ENCODE data around the gene CAVIN1.
"Not testable (repeated sequence)": the region's sequence is repeated elsewhere in the genome, so short reads cannot be mapped to it uniquely, and the experiment has no call there.

The CAVIN1 gene

DNA sequence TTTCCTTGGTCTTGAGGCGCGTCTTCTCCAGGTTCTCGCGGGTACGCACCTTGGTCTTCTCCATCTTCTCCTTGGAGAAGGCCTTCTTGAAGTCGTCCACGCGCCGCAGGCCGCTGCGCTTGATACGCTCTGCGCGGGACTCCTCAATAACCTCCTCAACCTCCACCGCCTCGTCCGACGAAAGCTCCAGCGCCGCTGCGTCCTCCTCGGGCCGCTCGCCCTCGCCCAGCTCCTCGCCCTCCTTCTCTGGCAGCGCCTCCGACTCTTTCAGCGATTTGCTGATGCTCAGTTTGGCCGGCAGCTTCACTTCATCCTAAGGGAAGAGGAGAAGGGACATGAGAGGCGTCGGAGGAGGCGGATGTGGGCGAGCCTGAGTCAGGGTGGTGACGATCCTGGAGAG is 18.0 kb downstream of the CAVIN1 start:
- Histone ChIP-seq H3K4me3 (ENCODE audit: low read length in 2 of 2) (no peak overlapping the region), H3K9me3 (ENCODE audit: control insufficient read depth in 2 of 2, low read length in 2 of 2) (no peaks in the 10 kb centered on the region), H3K27ac (ENCODE audit: low read depth in 2 of 2, low read length in 2 of 2) (no peak overlapping the region), H3K9ac (ENCODE audit: low read depth in 1 of 2, low read length in 2 of 2) (no peak overlapping the region), H3K36me3 (ENCODE audit: control insufficient read depth in 2 of 2, insufficient read depth in 2 of 2, low read length in 2 of 2) (peaks cover 0 to 2% of the 10 kb centered on the region in 2 donors), H3K27me3 (ENCODE audit: control insufficient read depth in 2 of 2, insufficient read depth in 2 of 2, low read length in 2 of 2) (no peaks in the 10 kb centered on the region), H3K4me1 (ENCODE audit: control insufficient read depth in 2 of 2, insufficient read depth in 2 of 2, low read length in 2 of 2) (peaks cover 21 to 30% of the 10 kb centered on the region in 2 donors)

DNA sequence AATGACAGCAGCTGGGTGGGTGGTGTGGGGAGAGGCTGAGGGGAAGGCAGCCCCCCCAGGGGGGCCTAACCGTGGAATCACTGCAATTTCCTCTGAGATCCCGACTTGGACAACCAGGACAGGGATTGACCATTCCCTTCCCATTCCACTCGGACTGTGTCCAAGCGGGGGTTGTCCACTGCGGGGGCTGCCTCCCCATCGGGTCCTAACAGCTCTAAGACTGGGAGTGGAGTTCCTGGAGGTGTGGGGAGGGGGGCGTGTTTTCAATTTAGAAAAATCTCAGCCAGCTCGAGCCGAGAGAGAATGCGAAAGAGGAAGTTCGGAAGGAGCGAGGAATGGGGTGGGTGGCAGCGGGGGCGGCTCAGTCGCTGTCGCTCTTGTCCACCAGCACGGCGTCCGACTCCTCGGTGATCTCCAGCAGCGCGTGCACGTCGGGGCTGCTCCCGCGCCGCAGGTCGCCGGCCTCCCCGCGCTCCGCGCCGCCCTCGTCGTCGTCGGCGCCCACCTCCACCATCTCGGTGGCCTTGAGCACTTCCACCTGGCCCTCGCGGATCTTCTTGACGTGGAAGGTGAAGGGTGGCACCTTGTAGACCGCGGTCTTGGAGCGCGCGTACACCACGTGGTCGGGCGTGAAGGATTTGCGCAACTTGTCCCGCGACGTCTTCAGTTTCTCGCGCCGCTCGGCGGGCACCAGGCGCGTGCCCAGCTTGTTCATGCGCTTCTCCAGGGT is 18.6 kb downstream of the CAVIN1 start:
- no peak overlapping the region for H3K9ac ChIP-seq (ENCODE audit: low read depth in 1 of 2, low read length in 2 of 2)
- H3K9me3 ChIP-seq (ENCODE audit: control insufficient read depth in 2 of 2, low read length in 2 of 2): no peaks in the 10 kb centered on the region
- H3K36me3 ChIP-seq (ENCODE audit: control insufficient read depth in 2 of 2, insufficient read depth in 2 of 2, low read length in 2 of 2): peaks cover 0 to 2% of the 10 kb centered on the region in 2 donors
- H3K27ac ChIP-seq (ENCODE audit: low read depth in 2 of 2, low read length in 2 of 2): no peak overlapping the region
- H3K27me3 ChIP-seq (ENCODE audit: control insufficient read depth in 2 of 2, insufficient read depth in 2 of 2, low read length in 2 of 2): no peaks in the 10 kb centered on the region
- no peak overlapping the region for H3K4me3 ChIP-seq (ENCODE audit: low read length in 2 of 2)
- peaks cover 17 to 24% of the 10 kb centered on the region in 2 donors for H3K4me1 ChIP-seq (ENCODE audit: control insufficient read depth in 2 of 2, insufficient read depth in 2 of 2, low read length in 2 of 2)

DNA sequence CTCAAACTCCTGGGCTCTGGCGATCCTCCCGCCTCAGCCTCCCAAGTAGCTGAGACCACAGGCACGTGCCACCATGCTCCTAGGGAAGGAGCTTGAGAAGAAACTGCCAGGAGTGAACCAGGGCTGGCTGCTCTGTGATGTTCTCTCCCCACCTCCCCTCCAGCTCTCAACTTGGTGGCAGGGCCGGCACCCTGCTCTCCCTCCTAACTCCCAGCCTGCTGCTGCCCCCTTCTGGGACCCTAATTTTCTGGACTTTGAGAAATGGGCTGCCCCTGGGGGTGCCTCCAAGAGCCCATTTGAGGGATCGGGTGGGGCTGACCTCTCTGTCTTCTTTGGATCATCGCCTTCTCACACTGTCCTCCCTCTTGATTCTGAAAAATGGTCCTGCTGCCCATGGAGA is 19.9 kb downstream of the CAVIN1 start:
- Histone ChIP-seq H3K36me3 (ENCODE audit: control insufficient read depth in 2 of 2, insufficient read depth in 2 of 2, low read length in 2 of 2) (peaks cover 0 to 2% of the 10 kb centered on the region in 2 donors), H3K4me1 (ENCODE audit: control insufficient read depth in 2 of 2, insufficient read depth in 2 of 2, low read length in 2 of 2) (peaks cover 17 to 22% of the 10 kb centered on the region in 2 donors), H3K27ac (ENCODE audit: low read depth in 2 of 2, low read length in 2 of 2) (peak overlapping the region in 1 of 2 donors; percentile 56), H3K4me3 (ENCODE audit: low read length in 2 of 2) (no peak overlapping the region), H3K9me3 (ENCODE audit: control insufficient read depth in 2 of 2, low read length in 2 of 2) (no peaks in the 10 kb centered on the region), H3K27me3 (ENCODE audit: control insufficient read depth in 2 of 2, insufficient read depth in 2 of 2, low read length in 2 of 2) (no peaks in the 10 kb centered on the region), H3K9ac (ENCODE audit: low read depth in 1 of 2, low read length in 2 of 2) (peak overlapping the region in 1 of 2 donors; percentile 28)

DNA sequence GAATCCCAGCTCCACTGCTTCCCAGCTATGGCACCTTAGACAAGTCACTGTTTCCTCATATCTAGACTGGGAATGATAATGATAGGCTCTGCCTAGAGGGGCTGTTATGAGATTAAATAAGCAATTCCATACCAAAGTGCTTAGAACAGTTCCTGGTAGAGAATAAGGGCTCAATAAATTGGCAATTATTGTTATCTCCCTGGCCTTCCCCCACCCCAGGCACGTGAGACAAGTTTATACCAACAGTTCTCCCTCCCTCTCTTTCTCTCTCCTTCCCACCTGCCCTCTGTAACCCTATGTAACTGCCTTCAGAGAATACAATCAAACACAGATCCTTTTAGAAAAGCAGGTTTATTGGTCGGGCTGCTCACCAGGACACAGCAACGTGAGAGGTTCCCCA is 20.9 kb downstream of the CAVIN1 start:
- H3K9me3 ChIP-seq (ENCODE audit: control insufficient read depth in 2 of 2, low read length in 2 of 2): no peaks in the 10 kb centered on the region
- peak overlapping the region; percentile 56 to 64 for H3K27ac ChIP-seq (ENCODE audit: low read depth in 2 of 2, low read length in 2 of 2)
- H3K27me3 ChIP-seq (ENCODE audit: control insufficient read depth in 2 of 2, insufficient read depth in 2 of 2, low read length in 2 of 2): no peaks in the 10 kb centered on the region
- no peak overlapping the region for H3K4me3 ChIP-seq (ENCODE audit: low read length in 2 of 2)
- peaks cover 0 to 2% of the 10 kb centered on the region in 2 donors for H3K36me3 ChIP-seq (ENCODE audit: control insufficient read depth in 2 of 2, insufficient read depth in 2 of 2, low read length in 2 of 2)
- peaks cover 11 to 16% of the 10 kb centered on the region in 2 donors for H3K4me1 ChIP-seq (ENCODE audit: control insufficient read depth in 2 of 2, insufficient read depth in 2 of 2, low read length in 2 of 2)
- peak overlapping the region in 1 of 2 donors; percentile 28 for H3K9ac ChIP-seq (ENCODE audit: low read depth in 1 of 2, low read length in 2 of 2)

DNA sequence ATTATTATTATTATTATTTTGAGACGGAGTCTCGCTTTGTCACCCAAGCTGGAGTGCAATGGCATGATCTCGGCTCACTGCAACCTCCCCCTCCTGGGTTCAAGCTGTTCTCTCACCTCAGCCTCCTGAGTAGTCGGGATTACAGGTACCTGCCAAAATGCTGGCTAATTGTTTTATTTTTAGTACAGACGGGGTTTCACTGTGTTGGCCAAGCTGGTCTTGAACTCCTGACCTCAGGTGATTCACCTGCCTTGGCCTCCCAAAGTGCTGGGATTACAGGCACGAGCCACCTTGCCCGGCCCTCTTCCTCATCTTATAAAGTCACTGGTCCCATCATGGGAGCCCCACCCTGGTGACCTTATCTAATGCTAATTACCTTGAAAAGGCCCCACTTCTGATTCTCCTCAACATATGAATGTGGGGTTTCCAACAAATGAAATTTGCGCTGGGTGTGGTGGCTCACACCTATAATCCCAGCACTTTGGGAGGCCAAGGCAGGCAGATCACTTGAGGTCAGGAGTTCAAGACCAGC is 22.1 kb downstream of the CAVIN1 start:
- not testable (repeated sequence) for H3K27ac ChIP-seq (ENCODE audit: low read depth in 2 of 2, low read length in 2 of 2); H3K9me3 ChIP-seq (ENCODE audit: control insufficient read depth in 2 of 2, low read length in 2 of 2); H3K4me3 ChIP-seq (ENCODE audit: low read length in 2 of 2); H3K27me3 ChIP-seq (ENCODE audit: control insufficient read depth in 2 of 2, insufficient read depth in 2 of 2, low read length in 2 of 2); H3K36me3 ChIP-seq (ENCODE audit: control insufficient read depth in 2 of 2, insufficient read depth in 2 of 2, low read length in 2 of 2); H3K9ac ChIP-seq (ENCODE audit: low read depth in 1 of 2, low read length in 2 of 2)
- peaks cover 5 to 14% of the 10 kb centered on the region in 2 donors for H3K4me1 ChIP-seq (ENCODE audit: control insufficient read depth in 2 of 2, insufficient read depth in 2 of 2, low read length in 2 of 2)

DNA sequence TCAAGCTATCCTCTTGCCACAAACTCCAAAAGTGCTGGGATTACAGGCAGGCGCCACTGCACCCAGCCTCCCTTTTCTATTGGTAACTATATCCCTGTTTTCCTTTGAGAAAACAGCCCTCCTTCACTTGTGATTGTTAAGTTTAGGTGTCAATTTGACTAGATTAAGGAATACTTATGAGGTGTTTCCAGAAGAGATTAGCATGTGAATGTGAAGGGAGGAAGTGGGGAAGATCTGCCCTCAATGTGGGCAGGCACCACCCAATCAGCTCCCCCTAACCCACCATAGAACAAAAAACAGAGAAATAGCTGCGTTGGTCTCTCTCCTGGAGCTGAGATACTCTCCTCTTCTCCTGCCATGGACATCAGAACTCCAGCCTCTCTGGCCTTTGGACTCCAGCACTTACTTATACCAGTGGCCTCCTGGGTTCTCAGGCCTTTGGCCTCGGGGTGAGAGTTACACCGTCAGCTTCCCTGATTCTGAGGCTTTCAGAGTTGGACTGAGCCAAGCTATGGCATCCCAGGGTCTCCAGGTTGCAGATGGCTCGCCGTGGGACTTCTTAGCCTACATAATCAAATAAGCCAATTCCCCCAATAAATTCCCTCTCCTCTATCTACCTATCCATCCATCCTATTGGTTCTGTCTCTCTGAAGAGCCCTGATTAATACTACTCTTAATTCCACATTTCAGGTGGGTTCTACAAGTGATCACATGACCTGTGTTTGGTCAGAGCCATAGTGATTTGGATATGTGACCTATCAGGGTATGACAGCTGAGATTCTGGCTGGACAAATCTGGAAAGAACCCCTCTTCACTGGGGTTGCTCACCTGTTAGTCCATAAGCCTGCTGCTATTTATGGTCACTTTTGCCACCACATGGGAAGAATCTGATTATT is 22.9 kb downstream of the CAVIN1 start:
- Histone ChIP-seq H3K36me3 (ENCODE audit: control insufficient read depth in 2 of 2, insufficient read depth in 2 of 2, low read length in 2 of 2) (peaks cover 0 to 2% of the 10 kb centered on the region in 2 donors), H3K27me3 (ENCODE audit: control insufficient read depth in 2 of 2, insufficient read depth in 2 of 2, low read length in 2 of 2) (no peaks in the 10 kb centered on the region), H3K4me1 (ENCODE audit: control insufficient read depth in 2 of 2, insufficient read depth in 2 of 2, low read length in 2 of 2) (peaks cover 5 to 14% of the 10 kb centered on the region in 2 donors), H3K9me3 (ENCODE audit: control insufficient read depth in 2 of 2, low read length in 2 of 2) (no peaks in the 10 kb centered on the region), H3K4me3 (ENCODE audit: low read length in 2 of 2) (no peak overlapping the region), H3K27ac (ENCODE audit: low read depth in 2 of 2, low read length in 2 of 2) (no peak overlapping the region), H3K9ac (ENCODE audit: low read depth in 1 of 2, low read length in 2 of 2) (no peak overlapping the region)

DNA sequence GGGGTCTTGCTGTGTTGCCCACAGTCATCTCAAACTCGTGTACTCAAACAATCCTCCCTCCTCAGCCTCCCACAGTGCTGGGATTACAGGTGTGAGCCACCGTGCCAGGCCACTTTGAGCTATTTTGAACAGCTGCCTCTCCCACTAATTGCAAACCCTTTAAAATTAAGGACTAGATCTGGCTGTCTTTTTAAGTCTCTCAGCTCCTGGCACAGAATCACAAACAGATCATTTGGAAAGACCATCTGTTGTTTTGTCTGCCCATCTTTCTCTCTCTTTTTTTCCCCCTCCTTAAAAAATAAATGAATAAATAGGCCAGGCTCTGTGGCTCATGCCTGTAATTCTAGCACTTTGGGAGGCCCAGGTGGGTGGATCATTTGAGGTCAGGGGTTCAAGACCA is 23.9 kb downstream of the CAVIN1 start:
- H3K9ac ChIP-seq (ENCODE audit: low read depth in 1 of 2, low read length in 2 of 2): no peak overlapping the region
- peaks cover 5 to 14% of the 10 kb centered on the region in 2 donors for H3K4me1 ChIP-seq (ENCODE audit: control insufficient read depth in 2 of 2, insufficient read depth in 2 of 2, low read length in 2 of 2)
- H3K4me3 ChIP-seq (ENCODE audit: low read length in 2 of 2): no peak overlapping the region
- H3K9me3 ChIP-seq (ENCODE audit: control insufficient read depth in 2 of 2, low read length in 2 of 2): no peaks in the 10 kb centered on the region
- no peaks in the 10 kb centered on the region for H3K27me3 ChIP-seq (ENCODE audit: control insufficient read depth in 2 of 2, insufficient read depth in 2 of 2, low read length in 2 of 2)
- H3K27ac ChIP-seq (ENCODE audit: low read depth in 2 of 2, low read length in 2 of 2): no peak overlapping the region
- H3K36me3 ChIP-seq (ENCODE audit: control insufficient read depth in 2 of 2, insufficient read depth in 2 of 2, low read length in 2 of 2): no peaks in the 10 kb centered on the region

DNA sequence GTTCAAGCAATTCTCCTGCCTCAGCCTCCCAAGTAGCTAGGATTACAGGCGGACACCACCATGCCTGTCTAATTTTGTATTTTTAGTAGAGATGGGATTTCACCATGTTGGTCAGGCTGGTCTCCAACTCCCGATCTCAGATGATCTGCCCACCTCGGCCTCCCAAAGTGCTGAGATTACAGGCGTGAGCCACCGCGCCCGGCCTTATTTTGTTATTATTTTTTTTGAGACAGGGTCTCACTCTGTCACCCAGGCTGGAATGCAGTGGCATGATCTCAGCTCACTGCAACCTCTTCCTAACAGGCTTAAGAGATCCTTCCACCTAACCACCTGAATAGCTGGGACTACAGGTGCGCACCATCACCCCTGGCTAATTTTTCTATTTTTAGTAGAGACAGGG is 27.5 kb downstream of the CAVIN1 start:
- not testable (repeated sequence) for H3K4me1 ChIP-seq (ENCODE audit: control insufficient read depth in 2 of 2, insufficient read depth in 2 of 2, low read length in 2 of 2); H3K9ac ChIP-seq (ENCODE audit: low read depth in 1 of 2, low read length in 2 of 2); H3K9me3 ChIP-seq (ENCODE audit: control insufficient read depth in 2 of 2, low read length in 2 of 2); H3K4me3 ChIP-seq (ENCODE audit: low read length in 2 of 2); H3K36me3 ChIP-seq (ENCODE audit: control insufficient read depth in 2 of 2, insufficient read depth in 2 of 2, low read length in 2 of 2); H3K27ac ChIP-seq (ENCODE audit: low read depth in 2 of 2, low read length in 2 of 2); H3K27me3 ChIP-seq (ENCODE audit: control insufficient read depth in 2 of 2, insufficient read depth in 2 of 2, low read length in 2 of 2)

DNA sequence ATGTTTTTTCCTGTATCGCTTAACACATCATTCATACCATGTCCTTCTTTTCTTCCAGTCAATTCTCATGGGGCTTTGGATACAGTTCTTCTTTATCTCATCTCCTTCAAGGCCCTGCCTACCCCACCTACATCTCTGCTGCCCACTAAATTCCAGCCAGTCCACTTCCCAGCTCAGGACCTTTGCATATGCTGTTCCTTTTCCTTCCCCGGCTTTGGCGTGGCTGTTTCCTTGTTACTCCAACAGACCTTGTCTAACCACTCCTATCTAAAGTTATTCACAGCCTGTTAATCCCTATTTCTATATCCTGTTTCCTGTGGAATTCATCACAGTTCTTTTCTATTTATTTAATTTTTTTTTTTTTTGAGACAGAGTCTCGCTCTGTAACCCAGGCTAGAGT is 28.2 kb downstream of the CAVIN1 start:
- Histone ChIP-seq H3K4me1 (ENCODE audit: control insufficient read depth in 2 of 2, insufficient read depth in 2 of 2, low read length in 2 of 2) (no peaks in the 10 kb centered on the region), H3K27ac (ENCODE audit: low read depth in 2 of 2, low read length in 2 of 2) (no peak overlapping the region), H3K27me3 (ENCODE audit: control insufficient read depth in 2 of 2, insufficient read depth in 2 of 2, low read length in 2 of 2) (no peaks in the 10 kb centered on the region), H3K36me3 (ENCODE audit: control insufficient read depth in 2 of 2, insufficient read depth in 2 of 2, low read length in 2 of 2) (no peaks in the 10 kb centered on the region), H3K4me3 (ENCODE audit: low read length in 2 of 2) (no peak overlapping the region), H3K9me3 (ENCODE audit: control insufficient read depth in 2 of 2, low read length in 2 of 2) (no peaks in the 10 kb centered on the region), H3K9ac (ENCODE audit: low read depth in 1 of 2, low read length in 2 of 2) (no peak overlapping the region)

All from mucosa of rectum (tissue), 2 donors.